Measurements from ENCODE around the gene DHRS7. TPM values are rescaled to one million over a fixed set of nuclear protein-coding genes. Genes with fewer than 3 reads are reported as not detected.
A peak's percentile ranks its signal among the peaks of the same experiment; 100 is the strongest.

Gene DHRS7
- total RNA-seq, 1 donor: 91.0 TPM

- peak in 1 of 3 donors; percentile 64 for DNase-seq (ENCODE audit: low read depth in 2 of 3, low spot score in 2 of 3)
Observed at GRCh38 chr14:60188115-60188514, 22.9 kb upstream of the DHRS7 start.

- DNase-seq (ENCODE audit: low read depth in 2 of 3, low spot score in 2 of 3): no peak
Observed at GRCh38 chr14:60184905-60185555, 19.8 kb upstream of the DHRS7 start.

- DNase-seq (ENCODE audit: low read depth in 2 of 3, low spot score in 2 of 3): peak; percentile 37 to 91 (median 65)
Observed at GRCh38 chr14:60184146-60184904, 19.1 kb upstream of the DHRS7 start.

GRCh38 chr14:60183741-60184140, 18.5 kb upstream of the DHRS7 start:
- peak in 1 of 3 donors; percentile 21 for DNase-seq (ENCODE audit: low read depth in 2 of 3, low spot score in 2 of 3)

GRCh38 chr14:60183138-60183537, 17.9 kb upstream of the DHRS7 start:
- no peak for DNase-seq (ENCODE audit: low read depth in 2 of 3, low spot score in 2 of 3)

GRCh38 chr14:60179431-60179869, 14.3 kb upstream of the DHRS7 start:
- DNase-seq (ENCODE audit: low read depth in 2 of 3, low spot score in 2 of 3): no peak

GRCh38 chr14:60178820-60179219, 13.6 kb upstream of the DHRS7 start:
- no peak for DNase-seq (ENCODE audit: low read depth in 2 of 3, low spot score in 2 of 3)

GRCh38 chr14:60178164-60178563, 13.0 kb upstream of the DHRS7 start:
- no peak for DNase-seq (ENCODE audit: low read depth in 2 of 3, low spot score in 2 of 3)

GRCh38 chr14:60175255-60175902, 10.2 kb upstream of the DHRS7 start:
- no peak for DNase-seq (ENCODE audit: low read depth in 2 of 3, low spot score in 2 of 3)

GRCh38 chr14:60174352-60175254, 9.4 kb upstream of the DHRS7 start:
- no peak for DNase-seq (ENCODE audit: low read depth in 2 of 3, low spot score in 2 of 3)

- DNase-seq (ENCODE audit: low read depth in 2 of 3, low spot score in 2 of 3): no peak
Observed at GRCh38 chr14:60171690-60172089, 6.5 kb upstream of the DHRS7 start.

GRCh38 chr14:60170948-60171347, 5.8 kb upstream of the DHRS7 start:
- no peak for DNase-seq (ENCODE audit: low read depth in 2 of 3, low spot score in 2 of 3)

GRCh38 chr14:60169722-60170121, 4.5 kb upstream of the DHRS7 start:
- no peak for DNase-seq (ENCODE audit: low read depth in 2 of 3, low spot score in 2 of 3)

- peak in 1 of 3 donors; percentile 23 for DNase-seq (ENCODE audit: low read depth in 2 of 3, low spot score in 2 of 3)
Observed at GRCh38 chr14:60166142-60166541, 944 bp upstream of the DHRS7 start.

- DNase-seq (ENCODE audit: low read depth in 2 of 3, low spot score in 2 of 3): no peak
Observed at GRCh38 chr14:60165547-60165876, 314 bp upstream of the DHRS7 start.

- peak in 1 of 3 donors; percentile 69 for DNase-seq (ENCODE audit: low read depth in 2 of 3, low spot score in 2 of 3)
Observed at GRCh38 chr14:60164404-60164711, 840 bp downstream of the DHRS7 start.

- DNase-seq (ENCODE audit: low read depth in 2 of 3, low spot score in 2 of 3): no peak
Observed at GRCh38 chr14:60163693-60164092, 1.5 kb downstream of the DHRS7 start.

GRCh38 chr14:60161196-60162107, 3.7 kb downstream of the DHRS7 start:
- peak in 1 of 3 donors; percentile 12 for DNase-seq (ENCODE audit: low read depth in 2 of 3, low spot score in 2 of 3)

GRCh38 chr14:60160422-60160821, 4.8 kb downstream of the DHRS7 start:
- DNase-seq (ENCODE audit: low read depth in 2 of 3, low spot score in 2 of 3): no peak

- no peak for DNase-seq (ENCODE audit: low read depth in 2 of 3, low spot score in 2 of 3)
Observed at GRCh38 chr14:60154671-60155070, 10.5 kb downstream of the DHRS7 start.
